ENCODE results near the gene CDH5.

CDH5 gene

DNA sequence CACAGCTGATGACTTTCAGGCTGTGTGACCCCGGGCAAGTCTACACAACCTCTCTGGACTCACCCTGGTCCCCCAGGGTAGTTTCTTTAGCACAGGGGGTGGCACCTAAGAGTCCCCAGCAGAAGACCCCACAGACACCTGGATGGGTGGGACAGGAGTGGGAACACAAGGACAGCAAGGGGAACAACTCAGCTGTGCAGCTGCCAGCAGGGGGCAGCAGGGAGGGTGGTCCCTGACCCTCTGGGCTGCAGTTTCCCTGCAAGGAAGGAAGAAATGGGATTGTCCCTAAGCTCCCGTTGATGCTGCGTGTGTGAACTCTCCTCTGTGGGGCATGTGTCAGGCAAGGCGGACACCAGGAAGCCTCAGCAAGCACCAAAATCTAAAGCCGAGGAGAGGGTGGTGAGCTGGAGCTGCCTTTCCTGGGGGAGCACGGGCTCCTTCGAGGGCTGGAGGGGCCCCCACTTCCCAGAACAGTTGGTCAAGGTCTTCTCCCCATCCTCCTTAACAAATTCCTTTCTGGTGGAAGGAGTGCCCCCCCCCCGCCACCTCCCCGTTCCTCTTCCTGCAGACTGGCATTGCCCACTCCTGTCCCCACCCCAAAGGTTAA lies 24.1 kb upstream of the CDH5 start:
- Mint-ChIP-seq H3K4me1 (no peaks in the 10 kb centered on the region), H3K27ac (no peak overlapping the region), H3K27me3 (peaks cover 44% of the 10 kb centered on the region), H3K9me3 (no peaks in the 10 kb centered on the region), H3K36me3 (no peaks in the 10 kb centered on the region), H3K4me3 (no peak overlapping the region)
- no peak for ATAC-seq

DNA sequence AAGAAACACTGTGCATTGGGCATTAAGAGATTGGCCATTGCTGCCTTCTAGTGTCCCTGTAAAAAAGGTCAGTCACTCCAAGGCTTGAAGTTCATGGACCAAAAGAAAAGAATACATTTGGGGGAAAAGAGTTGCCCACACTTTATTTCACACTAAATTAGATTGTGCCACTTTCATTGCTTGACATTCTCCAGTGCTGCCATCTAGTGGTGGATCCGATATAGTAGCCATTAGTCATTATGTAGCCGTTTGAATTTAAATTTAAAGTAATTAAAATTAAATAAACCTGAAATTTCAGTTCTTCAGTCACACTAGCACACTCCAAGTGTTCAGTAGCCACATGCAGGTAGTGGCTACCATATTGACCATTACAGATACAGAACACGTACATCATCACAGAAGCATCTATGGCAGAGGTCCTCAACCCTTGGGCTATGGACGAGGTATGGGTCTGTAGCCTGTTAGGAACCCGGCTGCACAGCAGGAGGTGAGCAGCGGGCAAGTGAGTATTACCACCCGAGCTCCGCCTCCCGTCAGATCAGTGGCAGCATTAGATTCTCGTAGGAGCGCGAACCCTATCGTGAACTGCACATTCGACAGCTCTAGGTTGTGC lies 21.9 kb upstream of the CDH5 start:
- Mint-ChIP-seq H3K4me1 (no peaks in the 10 kb centered on the region), H3K27me3 (peaks cover 52% of the 10 kb centered on the region), H3K36me3 (no peaks in the 10 kb centered on the region), H3K4me3 (no peak overlapping the region), H3K9me3 (no peaks in the 10 kb centered on the region), H3K27ac (no peak overlapping the region)
- ATAC-seq, result no peak

DNA sequence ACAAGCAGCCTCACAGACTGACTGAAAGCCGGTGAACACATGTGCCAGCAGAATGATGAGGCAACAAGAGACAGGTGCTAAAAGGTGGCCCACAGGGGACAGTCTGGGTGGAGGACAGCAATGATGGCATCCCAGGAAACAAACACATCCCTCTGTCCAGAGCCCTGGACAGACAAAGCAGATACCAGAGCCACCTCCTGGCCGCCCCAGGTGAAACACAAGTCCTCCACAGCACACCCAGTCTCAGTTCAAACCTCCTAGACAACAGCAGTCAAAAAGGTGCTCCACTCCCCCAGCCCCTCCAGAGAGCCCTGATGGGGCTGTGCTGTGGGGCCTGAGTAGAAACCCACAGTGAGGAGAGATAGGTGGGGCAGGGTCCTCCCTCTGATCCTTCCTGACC lies 20.3 kb upstream of the CDH5 start:
- Mint-ChIP-seq H3K4me3 (no peak overlapping the region), H3K27me3 (peaks cover 58% of the 10 kb centered on the region), H3K36me3 (no peaks in the 10 kb centered on the region), H3K9me3 (no peaks in the 10 kb centered on the region), H3K4me1 (no peaks in the 10 kb centered on the region), H3K27ac (no peak overlapping the region)
- ATAC-seq, result no peak

DNA sequence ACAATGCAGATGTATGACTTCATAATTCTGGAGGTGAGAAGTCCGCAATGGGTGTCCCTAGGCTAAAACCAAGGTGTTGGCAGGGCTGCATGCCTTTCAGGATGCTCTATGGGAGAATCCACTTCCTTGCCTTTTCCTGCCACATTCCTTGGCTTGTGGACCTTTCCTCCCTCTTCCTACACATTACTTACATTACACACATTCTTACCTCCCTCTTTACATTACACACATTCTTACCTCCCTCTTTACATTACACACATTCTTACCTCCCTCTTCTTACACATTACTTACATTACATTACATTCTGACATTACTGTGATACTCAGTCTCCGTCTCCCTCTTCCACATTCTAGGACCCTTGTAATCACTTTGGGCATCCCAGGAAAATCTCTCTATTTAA lies 14.2 kb upstream of the CDH5 start:
- Mint-ChIP-seq H3K4me1 (no peaks in the 10 kb centered on the region), H3K27me3 (peaks cover 47% of the 10 kb centered on the region), H3K36me3 (no peaks in the 10 kb centered on the region), H3K9me3 (peaks cover 2% of the 10 kb centered on the region), H3K4me3 (no peak overlapping the region), H3K27ac (no peak overlapping the region)
- ATAC-seq, result no peak

DNA sequence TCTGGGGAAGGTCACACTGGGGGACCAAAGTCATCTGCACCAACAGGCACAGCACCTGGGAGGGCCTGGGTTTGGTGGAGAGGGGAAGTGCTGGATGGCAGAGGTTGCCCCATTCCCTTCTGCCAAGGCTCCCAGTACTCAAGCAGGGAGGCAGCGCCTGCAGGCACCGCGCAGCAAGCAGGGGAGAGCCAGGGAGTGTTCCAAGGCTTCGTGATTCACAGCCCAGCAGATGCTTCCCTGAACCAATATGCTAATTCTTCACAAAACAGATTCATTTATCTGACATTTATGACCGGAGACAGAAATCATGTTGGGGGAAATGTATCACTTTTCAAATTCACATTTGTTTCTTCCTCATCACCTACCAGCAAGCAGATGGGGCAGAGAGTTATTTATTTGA lies 13.4 kb upstream of the CDH5 start:
- no peaks in the 10 kb centered on the region for H3K36me3 Mint-ChIP-seq
- ATAC-seq, result no peak
- peaks cover 2% of the 10 kb centered on the region for H3K9me3 Mint-ChIP-seq
- peaks cover 53% of the 10 kb centered on the region for H3K27me3 Mint-ChIP-seq
- H3K4me1 Mint-ChIP-seq, result no peaks in the 10 kb centered on the region
- no peak overlapping the region for H3K4me3 Mint-ChIP-seq
- H3K27ac Mint-ChIP-seq, result no peak overlapping the region

- Mint-ChIP-seq H3K36me3 (no peaks in the 10 kb centered on the region), H3K9me3 (peaks cover 2% of the 10 kb centered on the region), H3K27me3 (peaks cover 51% of the 10 kb centered on the region), H3K27ac (no peak overlapping the region), H3K4me3 (no peak overlapping the region), H3K4me1 (no peaks in the 10 kb centered on the region)
- ATAC-seq, result no peak
These were observed 12.2 kb upstream of the CDH5 start for GRCh38 chr16:66354034-66354909.

- no peak for ATAC-seq
- Mint-ChIP-seq H3K9me3 (peaks cover 2% of the 10 kb centered on the region), H3K27me3 (peaks cover 46% of the 10 kb centered on the region), H3K27ac (no peak overlapping the region), H3K4me1 (no peaks in the 10 kb centered on the region), H3K4me3 (no peak overlapping the region), H3K36me3 (no peaks in the 10 kb centered on the region)
These were observed 11.0 kb upstream of the CDH5 start for GRCh38 chr16:66355526-66355925.

DNA sequence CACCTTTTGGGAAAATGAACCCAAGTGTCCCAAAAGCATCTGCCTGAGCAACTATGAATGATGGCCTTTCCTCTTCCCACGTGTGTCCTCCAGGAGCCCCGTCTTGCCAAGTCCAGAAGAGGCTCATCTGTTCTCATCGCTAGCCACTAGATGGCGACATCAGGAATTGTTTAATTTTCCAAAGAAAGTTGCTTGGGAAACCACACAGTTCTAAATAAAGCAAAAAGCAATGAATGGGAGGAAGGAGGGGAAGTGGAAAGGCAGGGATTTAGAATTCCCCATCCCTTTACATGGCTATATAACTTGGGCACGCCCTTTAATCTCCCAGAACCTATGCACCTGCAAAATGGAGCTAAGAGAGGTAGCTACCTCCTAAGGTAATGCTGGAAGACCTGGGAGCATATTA lies 9.0 kb upstream of the CDH5 start:
- H3K36me3 Mint-ChIP-seq, result no peaks in the 10 kb centered on the region
- H3K4me1 Mint-ChIP-seq, result peaks cover 8% of the 10 kb centered on the region
- peaks cover 49% of the 10 kb centered on the region for H3K27me3 Mint-ChIP-seq

DNA sequence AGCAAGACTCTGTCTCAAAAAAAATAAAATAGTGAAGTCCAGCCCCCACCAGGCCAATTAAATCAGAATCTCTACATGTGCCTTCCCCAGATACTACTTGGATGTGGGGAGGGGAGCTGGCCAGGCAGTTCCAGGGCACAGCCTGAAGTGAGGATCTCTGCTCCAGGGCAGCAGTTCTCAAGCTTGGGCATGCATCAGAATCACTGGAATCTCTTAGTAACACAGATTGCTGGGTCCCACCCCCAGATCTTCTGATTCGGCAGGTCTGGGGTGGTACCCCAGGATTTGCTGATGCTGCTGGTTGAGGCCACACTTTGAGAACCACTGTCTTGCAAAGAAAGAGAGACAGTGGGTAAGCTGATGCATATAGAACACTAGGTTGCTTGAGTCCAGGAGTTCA lies 8.3 kb upstream of the CDH5 start:
- Mint-ChIP-seq H3K36me3 (no peaks in the 10 kb centered on the region), H3K4me3 (no peak overlapping the region), H3K27me3 (peaks cover 53% of the 10 kb centered on the region), H3K4me1 (peaks cover 8% of the 10 kb centered on the region), H3K9me3 (no peaks in the 10 kb centered on the region), H3K27ac (no peak overlapping the region)
- ATAC-seq, result no peak

More for the DNA sequence above, 9.0 kb upstream of the CDH5 start:
- Mint-ChIP-seq H3K27ac (no peak overlapping the region), H3K9me3 (peaks cover under 1% of the 10 kb centered on the region), H3K4me3 (no peak overlapping the region)
- ATAC-seq, result no peak

GRCh38 chr16:66359012-66359411 lies 7.5 kb upstream of the CDH5 start:
- Mint-ChIP-seq H3K4me1 (peaks cover 8% of the 10 kb centered on the region), H3K36me3 (no peaks in the 10 kb centered on the region), H3K27me3 (peaks cover 60% of the 10 kb centered on the region), H3K27ac (no peak overlapping the region), H3K9me3 (no peaks in the 10 kb centered on the region), H3K4me3 (no peak overlapping the region)
- no peak for ATAC-seq

DNA sequence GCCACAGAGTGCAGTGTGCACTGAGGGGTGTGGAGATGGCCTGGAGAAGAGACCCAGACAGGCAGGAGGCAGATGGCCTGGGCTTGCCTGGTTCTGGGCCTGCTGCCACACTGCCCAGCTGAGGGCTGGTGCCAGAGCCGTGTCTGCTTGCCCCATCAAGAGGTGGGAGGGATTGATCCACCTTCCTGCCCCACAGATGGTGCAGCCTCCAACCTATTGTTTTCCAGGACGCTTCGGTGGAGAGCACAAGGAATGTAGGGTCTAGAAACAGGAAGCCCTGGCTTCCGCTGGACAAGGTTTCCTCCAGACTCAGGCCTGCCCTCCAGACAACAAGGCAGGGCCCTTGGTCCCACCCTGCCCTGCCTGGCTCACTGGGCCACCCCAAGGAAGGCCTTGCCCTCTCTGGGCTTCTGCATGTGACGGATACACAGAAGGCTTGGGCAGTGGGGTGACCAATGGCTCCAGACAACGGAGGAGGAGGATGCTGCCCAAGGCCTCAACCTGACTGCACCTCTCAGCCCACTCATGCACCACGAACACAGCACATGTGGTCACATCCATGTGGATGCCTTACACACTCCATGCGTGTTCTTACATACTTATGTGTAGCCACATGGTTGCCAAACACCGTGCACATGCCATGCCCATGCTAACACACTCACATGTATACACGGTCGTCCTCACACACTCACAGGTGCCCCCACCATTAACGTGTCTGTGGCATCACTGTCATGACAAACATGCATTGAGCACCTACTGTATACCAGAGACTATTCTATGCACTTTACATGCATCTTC lies 6.5 kb upstream of the CDH5 start:
- Mint-ChIP-seq H3K27ac (no peak overlapping the region), H3K36me3 (no peaks in the 10 kb centered on the region), H3K4me1 (peaks cover 8% of the 10 kb centered on the region), H3K9me3 (no peaks in the 10 kb centered on the region), H3K27me3 (peaks cover 70% of the 10 kb centered on the region), H3K4me3 (no peak overlapping the region)
- ATAC-seq, result no peak

GRCh38 chr16:66360624-66361324 lies 5.7 kb upstream of the CDH5 start:
- Mint-ChIP-seq H3K4me3 (no peak overlapping the region), H3K9me3 (no peaks in the 10 kb centered on the region), H3K27me3 (peaks cover 74% of the 10 kb centered on the region), H3K4me1 (peaks cover 8% of the 10 kb centered on the region), H3K27ac (no peak overlapping the region), H3K36me3 (no peaks in the 10 kb centered on the region)
- no peak for ATAC-seq

GRCh38 chr16:66361604-66362135 lies 4.8 kb upstream of the CDH5 start:
- Mint-ChIP-seq H3K4me1 (peaks cover 8% of the 10 kb centered on the region), H3K4me3 (no peak overlapping the region), H3K36me3 (no peaks in the 10 kb centered on the region), H3K27ac (no peak overlapping the region), H3K9me3 (no peaks in the 10 kb centered on the region), H3K27me3 (peaks cover 76% of the 10 kb centered on the region)
- no peak for ATAC-seq

- no peak overlapping the region for H3K4me3 Mint-ChIP-seq
- peaks cover 64% of the 10 kb centered on the region for H3K27me3 Mint-ChIP-seq
- H3K36me3 Mint-ChIP-seq, result no peaks in the 10 kb centered on the region
These were observed 3.2 kb upstream of the CDH5 start for GRCh38 chr16:66363211-66363777.

More at GRCh38 chr16:66363211-66363777, 3.2 kb upstream of the CDH5 start:
- Mint-ChIP-seq H3K4me1 (peaks cover 8% of the 10 kb centered on the region), H3K27ac (no peak overlapping the region), H3K9me3 (no peaks in the 10 kb centered on the region)
- ATAC-seq, result no peak
